ENCODE measurements around the gene PIK3R1.

DNA sequence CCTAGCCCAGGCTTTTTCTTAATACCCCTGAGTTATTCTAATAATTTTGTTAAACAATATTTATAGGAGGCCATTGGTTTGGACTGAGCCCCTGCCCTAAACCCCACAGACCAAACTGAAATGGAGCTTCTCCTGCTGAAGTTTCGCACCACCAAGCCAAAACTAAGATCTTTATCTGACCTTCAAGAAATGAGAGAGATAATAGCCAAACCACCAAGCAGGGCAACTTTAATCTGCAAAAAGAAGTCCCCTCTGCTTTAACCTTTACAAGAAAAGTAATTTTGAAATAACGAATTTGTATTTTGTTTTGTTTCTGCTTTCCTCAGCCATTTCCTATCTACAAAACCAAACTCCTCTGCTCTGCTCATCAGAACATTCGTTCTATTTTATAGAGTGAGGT, 125.5 kb downstream of the PIK3R1 start:
- TF ChIP-seq, protein P1, sequence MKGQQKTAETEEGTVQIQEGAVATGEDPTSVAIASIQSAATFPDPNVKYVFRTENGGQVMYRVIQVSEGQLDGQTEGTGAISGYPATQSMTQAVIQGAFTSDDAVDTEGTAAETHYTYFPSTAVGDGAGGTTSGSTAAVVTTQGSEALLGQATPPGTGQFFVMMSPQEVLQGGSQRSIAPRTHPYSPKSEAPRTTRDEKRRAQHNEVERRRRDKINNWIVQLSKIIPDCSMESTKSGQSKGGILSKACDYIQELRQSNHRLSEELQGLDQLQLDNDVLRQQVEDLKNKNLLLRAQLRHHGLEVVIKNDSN (IDR thresholded peaks at IDR 0.05), result no peak
- TF ChIP-seq RAD21 (IDR thresholded peaks at IDR 0.05; ENCODE audit: low read depth) (no peak), TAF1 (IDR thresholded peaks at IDR 0.05; ENCODE audit: low read depth) (no peak)
